HG03432 (cell line): ENCODE measurements around the gene KIT.

Experiments
- ATAC-seq: cut with Tn5 transposase; IDR thresholded peaks from one replicate; pipeline ENCODE4 v1.9.1; 2021; ENCODE audit warnings: mild to moderate bottlenecking, moderate library complexity; ENCODE audit not compliant: unreplicated experiment

Gene KIT

GRCh38 chr4:54695788-54696187 lies 38.0 kb downstream of the KIT start:
- no peak for ATAC-seq

GRCh38 chr4:54696649-54697048 lies 38.9 kb downstream of the KIT start:
- no peak for ATAC-seq

GRCh38 chr4:54700986-54701385 lies 43.2 kb downstream of the KIT start:
- no peak for ATAC-seq

GRCh38 chr4:54703182-54703581 lies 45.4 kb downstream of the KIT start:
- no peak for ATAC-seq

GRCh38 chr4:54707406-54707805 lies 49.6 kb downstream of the KIT start:
- ATAC-seq = no peak

- no peak for ATAC-seq
Observed at GRCh38 chr4:54708339-54709279, 50.9 kb downstream of the KIT start.

- ATAC-seq = no peak
Observed at GRCh38 chr4:54709400-54709799, 51.6 kb downstream of the KIT start.

- no peak for ATAC-seq
Observed at GRCh38 chr4:54712206-54712605, 54.4 kb downstream of the KIT start.

- no peak for ATAC-seq
Observed at GRCh38 chr4:54714631-54715030, 56.9 kb downstream of the KIT start.

- ATAC-seq = no peak
Observed at GRCh38 chr4:54716478-54717065, 58.8 kb downstream of the KIT start.

GRCh38 chr4:54717694-54718093 lies 59.9 kb downstream of the KIT start:
- no peak for ATAC-seq

GRCh38 chr4:54719378-54719777 lies 61.6 kb downstream of the KIT start:
- ATAC-seq = no peak

GRCh38 chr4:54723220-54723619 lies 65.5 kb downstream of the KIT start:
- no peak for ATAC-seq

- no peak for ATAC-seq
Observed at GRCh38 chr4:54723820-54724219, 66.1 kb downstream of the KIT start.

- ATAC-seq = peak; percentile 42
Observed at GRCh38 chr4:54726907-54727306, 69.2 kb downstream of the KIT start.

GRCh38 chr4:54727346-54727745 lies 69.6 kb downstream of the KIT start:
- peak; percentile 61 for ATAC-seq

GRCh38 chr4:54728368-54728767 lies 70.6 kb downstream of the KIT start:
- ATAC-seq = peak; percentile 38

- ATAC-seq = no peak
Observed at GRCh38 chr4:54729256-54729655, 71.5 kb downstream of the KIT start.

- ATAC-seq = no peak
Observed at GRCh38 chr4:54730581-54730980, 72.8 kb downstream of the KIT start.

GRCh38 chr4:54731552-54731951 lies 73.8 kb downstream of the KIT start:
- ATAC-seq = no peak

GRCh38 chr4:54731976-54732375 lies 74.2 kb downstream of the KIT start:
- ATAC-seq = no peak

GRCh38 chr4:54737421-54737820 lies 79.7 kb downstream of the KIT start:
- no peak for ATAC-seq
